Daoy (cell line): Measurements from ENCODE around the gene COX6A2. TPM values are rescaled to one million over a fixed set of nuclear protein-coding genes. Genes with fewer than 3 reads are reported as not detected.
"Not testable (repeated sequence)": the region's sequence is repeated elsewhere in the genome, so short reads cannot be mapped to it uniquely, and the experiment has no call there.

Experiments used
- DNase-seq: peaks from one replicate; pipeline ENCODE4 v3.0.0-alpha.2; 2015; ENCODE audit warnings: low read depth
- total RNA-seq: library from RNA; depleted of rRNA; stranded (reverse); fragments of >200 nt; shearing (Covaris generic); gene quantifications from 2 replicates; pipeline ENCODE4 v1.2.3, GENCODE V29; 2014

The COX6A2 gene
- total RNA-seq, 1 experiment from 2014 or later = not detected

GRCh38 chr16:31438414-31438813 is 10.3 kb upstream of the COX6A2 start:
- no peak for DNase-seq

GRCh38 chr16:31436221-31437045 is 8.3 kb upstream of the COX6A2 start:
- no peak for DNase-seq

- DNase-seq = no peak
Observed at GRCh38 chr16:31435341-31436220, 7.4 kb upstream of the COX6A2 start.

DNA sequence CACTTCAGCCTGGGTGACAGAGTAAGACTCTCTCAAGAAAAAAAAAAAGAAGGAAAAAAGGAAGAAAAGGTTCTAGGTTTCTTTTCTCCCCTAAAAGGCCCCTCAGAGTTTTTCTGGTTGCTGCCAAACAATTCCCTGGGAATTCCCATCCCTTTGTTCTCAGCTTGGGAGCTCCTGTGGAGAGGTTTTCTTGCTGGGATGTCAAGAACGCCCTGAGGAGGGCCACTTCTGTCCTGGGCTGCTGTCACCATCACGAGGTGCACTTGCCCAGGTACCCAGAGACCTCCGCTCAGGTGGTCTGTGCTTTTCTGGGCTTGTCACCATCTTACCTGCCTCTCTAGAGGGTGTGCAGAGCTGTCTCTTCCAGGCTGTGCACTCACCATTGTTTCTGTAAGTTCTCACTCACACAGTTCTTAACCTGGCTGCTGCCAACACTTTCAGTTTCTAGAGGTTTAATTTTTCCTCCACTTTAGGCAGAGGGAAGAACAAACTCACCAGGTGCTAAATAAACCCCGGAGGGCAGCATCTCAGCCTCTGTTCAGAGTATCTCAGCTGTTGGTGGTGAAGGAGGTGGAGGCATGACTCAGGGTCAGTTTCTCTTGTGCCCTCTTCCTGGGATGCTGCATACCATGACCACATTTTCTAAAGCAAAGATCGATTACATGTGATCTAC is 2.4 kb upstream of the COX6A2 start:
- no peak for DNase-seq

DNA sequence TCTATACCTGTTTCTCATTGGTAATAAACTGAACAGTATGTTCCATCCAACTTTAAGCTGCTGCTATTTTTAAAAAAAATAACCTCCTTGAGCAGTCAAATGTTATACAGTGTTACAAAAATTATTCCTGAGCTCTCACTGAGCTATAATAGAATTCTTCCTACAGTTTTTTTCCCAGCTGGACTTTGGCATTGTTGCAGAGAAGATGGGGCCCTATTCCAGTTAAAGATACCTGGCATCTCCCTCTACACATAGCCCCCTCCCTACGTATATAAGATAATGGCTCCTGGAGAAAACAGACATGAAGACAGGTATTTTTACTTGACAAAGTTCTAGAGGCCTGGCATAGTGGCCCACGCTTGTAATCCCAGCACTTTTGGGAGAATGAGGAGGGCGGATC is 1.6 kb upstream of the COX6A2 start:
- no peak for DNase-seq

GRCh38 chr16:31429314-31429713 is 1.2 kb upstream of the COX6A2 start:
- DNase-seq = no peak

- no peak for DNase-seq
Observed at GRCh38 chr16:31428638-31429247, 583 bp upstream of the COX6A2 start.

GRCh38 chr16:31427441-31428278 is 500 bp downstream of the COX6A2 start:
- DNase-seq = peak; percentile 80

- DNase-seq = no peak
Observed at GRCh38 chr16:31423801-31424200, 4.4 kb downstream of the COX6A2 start.

DNA sequence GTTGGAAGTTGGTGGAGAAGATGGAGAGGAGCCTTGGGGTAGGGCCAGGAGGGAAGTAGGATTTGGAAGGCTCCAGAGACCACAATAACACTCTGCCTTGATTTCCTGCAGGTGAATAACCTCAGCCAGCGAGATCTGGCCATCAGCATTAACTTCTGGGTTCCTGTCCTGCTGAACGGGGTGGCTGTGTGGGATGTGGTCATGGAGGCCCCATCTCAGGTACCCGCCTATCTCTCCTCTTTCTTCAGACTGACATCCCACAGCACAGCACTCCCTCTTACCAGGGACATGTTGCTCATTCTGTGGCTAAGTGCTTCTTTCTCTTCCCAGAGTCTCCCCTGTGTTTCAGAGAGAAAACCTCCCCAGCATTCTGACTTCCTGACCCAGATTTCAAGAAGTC is 4.9 kb downstream of the COX6A2 start:
- no peak for DNase-seq

GRCh38 chr16:31421587-31421986 is 6.6 kb downstream of the COX6A2 start:
- DNase-seq = no peak

GRCh38 chr16:31420037-31420436 is 8.1 kb downstream of the COX6A2 start:
- DNase-seq = no peak

DNA sequence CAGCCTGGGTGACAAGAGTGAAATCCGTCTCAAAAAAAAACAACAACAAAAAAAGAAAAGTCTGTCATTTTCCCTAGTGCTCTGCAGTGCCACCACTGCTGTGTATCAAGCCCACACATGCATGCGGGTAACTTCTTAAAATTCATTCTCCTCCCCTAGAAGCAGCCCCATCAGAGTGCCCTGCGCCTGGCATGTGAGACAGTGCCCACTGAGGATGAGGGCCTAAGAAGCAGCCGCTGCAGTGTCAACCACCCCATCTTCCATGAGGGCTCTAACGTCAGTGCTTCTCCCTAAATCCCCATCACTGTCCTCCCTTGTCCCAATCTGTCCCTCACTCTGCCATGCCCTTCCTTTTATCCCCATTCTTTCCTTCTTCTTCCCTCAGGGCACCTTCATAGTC is 10.2 kb downstream of the COX6A2 start:
- DNase-seq = no peak

DNA sequence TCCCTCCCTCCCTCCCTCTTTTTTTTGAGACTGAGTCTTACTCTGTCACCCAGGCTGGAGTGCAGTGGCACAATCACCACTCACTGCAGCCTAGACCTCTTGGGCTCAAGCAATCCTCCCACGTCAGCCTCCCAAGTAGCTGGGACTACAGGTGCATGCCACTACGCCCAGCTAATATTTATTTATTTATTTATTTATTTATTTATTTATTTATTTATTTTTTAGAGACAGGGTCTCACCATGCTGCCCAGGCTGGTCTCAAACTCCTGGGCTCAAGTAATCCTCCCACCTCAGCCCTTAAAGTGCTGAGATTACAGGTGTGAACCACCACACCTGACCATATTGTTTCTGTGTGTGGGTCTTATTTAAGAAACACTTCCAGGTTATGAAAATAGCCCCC is 11.1 kb downstream of the COX6A2 start:
- DNase-seq = not testable (repeated sequence)

GRCh38 chr16:31416371-31416770 is 11.8 kb downstream of the COX6A2 start:
- no peak for DNase-seq

DNA sequence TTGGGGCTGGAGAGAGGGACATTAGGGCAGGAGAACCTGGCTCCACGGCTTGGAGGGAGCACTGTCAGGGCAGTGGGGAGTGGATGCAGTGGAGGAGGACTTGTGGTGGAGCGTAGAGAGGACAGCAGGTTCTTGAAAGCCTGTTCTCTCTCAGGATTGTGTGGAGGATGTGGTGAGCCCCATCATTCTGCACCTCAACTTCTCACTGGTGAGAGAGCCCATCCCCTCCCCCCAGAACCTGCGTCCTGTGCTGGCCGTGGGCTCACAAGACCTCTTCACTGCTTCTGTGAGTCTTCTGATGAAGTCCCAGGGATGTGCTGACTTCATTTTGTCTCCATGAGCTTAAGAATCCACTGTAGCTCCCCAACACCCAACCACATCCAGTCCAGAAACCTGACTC is 13.5 kb downstream of the COX6A2 start:
- no peak for DNase-seq

DNA sequence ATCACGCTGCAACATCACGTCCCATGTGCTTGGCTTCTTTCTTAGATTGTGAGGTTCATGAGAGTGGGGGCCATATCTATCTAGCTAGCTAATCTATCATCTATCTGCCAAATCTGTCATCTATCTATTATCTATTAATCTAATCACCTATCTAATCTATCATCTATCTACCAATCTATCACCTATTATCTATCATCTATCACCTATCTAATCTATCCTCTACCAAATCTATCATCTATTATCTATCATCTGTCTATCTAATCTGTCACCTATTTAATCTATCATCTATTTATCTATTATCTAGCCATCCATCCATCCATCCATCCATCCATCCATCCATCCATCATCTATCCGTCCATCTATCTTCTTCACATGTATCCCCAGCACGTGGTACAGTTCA is 14.2 kb downstream of the COX6A2 start:
- DNase-seq = no peak

- no peak for DNase-seq
Observed at GRCh38 chr16:31413381-31413780, 14.8 kb downstream of the COX6A2 start.

DNA sequence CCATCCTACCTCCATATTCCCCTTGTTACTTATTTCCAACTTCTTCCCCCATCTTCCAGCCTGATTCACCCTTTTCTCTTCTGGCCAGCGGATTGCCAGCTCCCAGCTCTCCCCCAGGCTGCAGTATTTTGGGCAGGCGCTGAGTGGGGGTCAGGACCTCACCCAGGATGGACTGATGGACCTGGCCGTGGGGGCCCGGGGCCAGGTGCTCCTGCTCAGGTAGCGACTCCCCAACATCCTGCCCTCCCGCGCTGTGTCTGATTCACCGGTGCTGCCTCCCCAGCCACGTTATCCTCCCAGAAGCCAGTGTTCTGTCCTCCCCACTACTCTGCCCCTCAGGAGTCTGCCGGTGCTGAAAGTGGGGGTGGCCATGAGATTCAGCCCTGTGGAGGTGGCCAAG is 15.4 kb downstream of the COX6A2 start:
- no peak for DNase-seq

GRCh38 chr16:31411024-31411844 is 16.9 kb downstream of the COX6A2 start:
- DNase-seq = no peak
